GM12892 (cell line): ENCODE measurements around the gene GAS2L2.

ENCODE experiments used
- POLR2A ChIP-seq: IDR thresholded peaks from 2 replicates; pipeline ENCODE4 v1.6.1; 2011; ENCODE audit warnings: low read depth, low read length, control low read depth
- TAF1 ChIP-seq: IDR thresholded peaks from 2 replicates; pipeline ENCODE4 v1.6.1; 2011; ENCODE audit warnings: low read depth, mild to moderate bottlenecking, control low read depth, low read length, borderline replicate concordance

DNA sequence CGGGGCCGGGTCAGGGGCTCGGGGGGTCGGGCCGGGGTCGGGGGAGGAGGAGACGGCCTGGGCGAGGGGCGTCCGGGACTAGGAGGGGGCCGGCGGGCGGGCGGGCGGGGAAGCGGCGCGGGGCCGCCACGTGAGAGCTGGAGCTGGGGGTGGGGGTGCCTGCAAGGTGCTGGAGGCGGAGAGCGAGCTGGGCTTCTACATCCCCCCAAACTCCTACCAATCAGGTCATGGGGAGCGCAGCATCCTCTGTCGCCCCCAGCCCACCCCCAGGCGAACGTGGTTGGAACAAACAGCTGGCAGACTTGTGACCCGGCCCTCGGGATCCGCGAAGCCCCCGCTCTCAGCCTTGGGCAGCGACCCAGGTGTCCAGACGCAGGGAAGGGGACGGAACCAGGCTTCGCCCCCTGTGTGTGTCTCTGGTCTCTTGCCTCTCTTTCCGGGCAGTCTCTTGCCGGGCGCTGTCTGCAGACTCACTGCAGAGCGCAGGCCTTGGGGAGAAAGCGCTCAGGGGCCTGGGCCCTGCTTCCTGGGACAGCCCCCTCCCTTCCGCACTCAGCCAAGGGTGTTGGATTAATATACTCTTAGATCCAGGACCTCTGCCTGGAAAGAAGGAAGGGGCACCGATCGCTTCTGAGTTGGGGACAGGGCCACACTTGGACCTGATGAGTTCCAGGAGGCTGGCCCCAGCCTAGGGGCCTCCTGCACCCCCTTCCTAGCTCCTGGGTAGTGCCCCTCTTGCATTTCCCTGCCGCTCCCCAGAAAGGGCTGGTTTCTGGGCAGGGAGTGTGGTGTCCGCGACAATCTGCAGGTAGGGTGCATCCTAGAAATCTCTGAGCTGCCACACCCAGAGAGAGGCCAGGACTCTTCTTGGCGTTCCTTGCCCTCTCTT lies 20.9 kb downstream of the GAS2L2 start:
- TF ChIP-seq POLR2A (no peak), TAF1 (no peak)
